ENCODE data around the gene PSPN.

The PSPN gene

GRCh38 chr19:6414793-6415590 is 39.3 kb upstream of the PSPN start:
- no peak for DNase-seq
- intact Hi-C loops (cut with DNase I; ENCODE audit: low total_unique reads), result no loop called here
- H3K36me3 ChIP-seq, result peaks cover 55 to 68% (median 62%) of the 10 kb centered on the region in 3 donors

DNA sequence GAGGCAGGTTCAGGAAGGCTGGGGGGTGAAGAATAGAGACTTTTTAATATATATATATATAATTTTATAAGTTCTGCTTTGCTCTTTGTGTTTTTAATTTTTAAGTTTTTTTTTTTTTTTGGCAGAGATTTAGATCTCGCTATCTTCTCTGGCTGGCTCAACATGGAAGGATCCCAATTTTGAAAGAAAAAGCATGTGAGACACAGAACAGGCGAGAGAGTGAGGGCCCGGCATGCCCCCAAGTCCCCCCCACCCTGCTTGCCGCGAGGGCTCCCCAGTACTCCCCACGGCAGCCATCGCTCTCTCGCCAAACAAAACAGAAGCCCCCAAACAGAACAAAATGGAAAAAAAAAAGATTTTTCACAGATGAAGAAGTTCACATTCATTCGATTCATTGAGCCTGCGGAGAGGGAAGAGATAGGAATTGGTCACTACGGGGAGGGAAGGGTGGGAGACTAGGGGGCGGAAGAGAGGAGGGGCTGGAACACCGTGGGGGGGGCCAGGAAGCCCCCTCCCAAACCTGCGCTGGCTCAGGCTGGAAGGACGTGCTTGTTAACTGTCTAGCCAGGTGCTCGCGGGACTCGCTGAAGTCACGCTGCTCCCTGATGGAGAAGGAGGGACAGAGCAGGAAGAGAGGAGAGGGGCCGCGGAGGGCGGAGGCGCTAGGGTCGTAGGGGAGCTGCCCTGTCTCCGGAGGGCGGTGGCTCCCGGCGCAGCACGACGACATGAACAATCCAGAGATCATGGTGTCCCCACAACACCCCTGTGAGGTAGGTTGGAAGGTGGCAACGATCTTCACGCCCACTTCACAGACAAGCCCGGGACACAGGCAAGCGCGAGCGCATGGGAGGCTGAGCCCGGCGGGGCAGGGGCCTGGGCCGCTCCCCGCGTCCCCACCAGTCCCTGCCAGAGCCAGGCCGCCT is 38.2 kb upstream of the PSPN start:
- no peaks in the 10 kb centered on the region for H3K27me3 ChIP-seq
- H3K36me3 ChIP-seq, result peaks cover 49 to 58% (median 52%) of the 10 kb centered on the region in 3 donors
- TF ChIP-seq, protein P1, sequence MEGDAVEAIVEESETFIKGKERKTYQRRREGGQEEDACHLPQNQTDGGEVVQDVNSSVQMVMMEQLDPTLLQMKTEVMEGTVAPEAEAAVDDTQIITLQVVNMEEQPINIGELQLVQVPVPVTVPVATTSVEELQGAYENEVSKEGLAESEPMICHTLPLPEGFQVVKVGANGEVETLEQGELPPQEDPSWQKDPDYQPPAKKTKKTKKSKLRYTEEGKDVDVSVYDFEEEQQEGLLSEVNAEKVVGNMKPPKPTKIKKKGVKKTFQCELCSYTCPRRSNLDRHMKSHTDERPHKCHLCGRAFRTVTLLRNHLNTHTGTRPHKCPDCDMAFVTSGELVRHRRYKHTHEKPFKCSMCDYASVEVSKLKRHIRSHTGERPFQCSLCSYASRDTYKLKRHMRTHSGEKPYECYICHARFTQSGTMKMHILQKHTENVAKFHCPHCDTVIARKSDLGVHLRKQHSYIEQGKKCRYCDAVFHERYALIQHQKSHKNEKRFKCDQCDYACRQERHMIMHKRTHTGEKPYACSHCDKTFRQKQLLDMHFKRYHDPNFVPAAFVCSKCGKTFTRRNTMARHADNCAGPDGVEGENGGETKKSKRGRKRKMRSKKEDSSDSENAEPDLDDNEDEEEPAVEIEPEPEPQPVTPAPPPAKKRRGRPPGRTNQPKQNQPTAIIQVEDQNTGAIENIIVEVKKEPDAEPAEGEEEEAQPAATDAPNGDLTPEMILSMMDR (IDR thresholded peaks at IDR 0.05), result no peak
- intact Hi-C loops (cut with DNase I; ENCODE audit: low total_unique reads), result no loop called here
- H3K4me3 ChIP-seq, result no peak overlapping the region
- no peaks in the 10 kb centered on the region for H3K4me1 ChIP-seq
- H3K27ac ChIP-seq, result no peak overlapping the region
- no peak for DNase-seq
- no peaks in the 10 kb centered on the region for H3K9me3 ChIP-seq

More at GRCh38 chr19:6414793-6415590, 39.3 kb upstream of the PSPN start:
- H3K27ac ChIP-seq, result no peak overlapping the region
- H3K27me3 ChIP-seq, result no peaks in the 10 kb centered on the region
- H3K9me3 ChIP-seq, result no peaks in the 10 kb centered on the region
- H3K4me1 ChIP-seq, result no peaks in the 10 kb centered on the region
- TF ChIP-seq, protein P1 (IDR thresholded peaks at IDR 0.05), result no peak
- H3K4me3 ChIP-seq, result no peak overlapping the region

DNA sequence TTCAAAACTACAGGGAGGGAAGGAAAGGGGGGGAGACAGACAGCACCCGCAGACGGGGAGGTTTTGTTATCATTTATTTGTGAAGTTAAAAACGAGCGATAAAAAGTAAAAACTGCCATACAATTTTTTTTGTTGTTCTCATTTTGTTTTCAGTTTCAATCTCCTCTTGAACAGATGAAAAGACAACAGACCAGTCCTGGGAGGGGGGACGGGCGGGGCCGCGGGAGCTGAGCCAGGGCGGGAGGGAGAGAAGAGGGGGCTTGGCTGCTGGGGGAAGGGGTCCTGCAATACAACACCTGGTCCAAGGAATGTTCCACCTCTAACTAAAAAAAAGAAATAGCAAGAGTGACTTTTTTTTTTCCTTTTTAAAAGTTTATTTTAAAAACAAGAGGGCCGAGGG is 37.6 kb upstream of the PSPN start:
- Histone ChIP-seq H3K36me3 (peaks cover 44 to 51% (median 45%) of the 10 kb centered on the region in 3 donors), H3K4me3 (no peak overlapping the region), H3K4me1 (no peaks in the 10 kb centered on the region), H3K9me3 (no peaks in the 10 kb centered on the region), H3K27me3 (no peaks in the 10 kb centered on the region), H3K27ac (no peak overlapping the region)
- DNase-seq, result no peak
- intact Hi-C loops (cut with DNase I; ENCODE audit: low total_unique reads), result no loop called here
- TF ChIP-seq, protein P1 (IDR thresholded peaks at IDR 0.05), result no peak

DNA sequence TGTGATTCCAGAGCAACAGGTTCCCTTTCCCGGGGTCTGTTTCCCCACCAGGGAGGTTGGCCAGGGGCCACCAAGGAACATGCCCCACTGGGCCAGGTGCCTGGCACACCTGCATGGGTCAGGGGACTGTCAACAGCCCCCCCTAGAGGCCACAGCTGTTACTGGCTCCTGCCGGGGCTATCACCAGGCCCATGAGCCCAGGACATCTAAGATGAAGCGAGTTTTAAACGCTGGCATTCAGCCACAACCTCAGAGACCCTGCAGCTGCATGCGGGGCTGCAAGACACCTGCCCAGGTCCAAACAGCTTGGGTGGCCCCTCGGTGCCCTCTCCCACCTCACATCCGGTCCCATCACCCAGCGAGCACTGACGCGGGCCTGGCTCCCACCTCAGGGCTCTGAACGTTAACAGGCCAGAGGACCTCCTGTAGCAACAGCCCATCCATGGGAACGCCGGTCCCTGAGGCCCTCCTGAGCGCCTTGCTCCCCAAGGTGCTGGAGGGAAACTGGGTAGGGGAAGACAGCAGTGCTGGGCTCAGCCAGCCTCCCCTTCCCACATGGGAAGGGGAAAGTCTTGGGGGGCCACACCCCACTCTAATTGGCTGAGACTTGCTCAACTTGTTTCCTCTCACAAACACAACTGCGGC is 36.8 kb upstream of the PSPN start:
- no peak overlapping the region for H3K27ac ChIP-seq

GRCh38 chr19:6412061-6412446 is 36.3 kb upstream of the PSPN start:
- intact Hi-C loops (cut with DNase I; ENCODE audit: low total_unique reads), result no loop called here
- TF ChIP-seq, protein P1 (IDR thresholded peaks at IDR 0.05), result no peak
- H3K4me1 ChIP-seq, result no peaks in the 10 kb centered on the region
- no peaks in the 10 kb centered on the region for H3K9me3 ChIP-seq
- H3K36me3 ChIP-seq, result peaks cover 31 to 39% (median 33%) of the 10 kb centered on the region in 3 donors
- no peaks in the 10 kb centered on the region for H3K27me3 ChIP-seq
- no peak overlapping the region for H3K4me3 ChIP-seq
- no peak for DNase-seq
- H3K27ac ChIP-seq, result no peak overlapping the region

More for the DNA sequence above, 36.8 kb upstream of the PSPN start:
- no peaks in the 10 kb centered on the region for H3K4me1 ChIP-seq
- TF ChIP-seq, protein P1 (IDR thresholded peaks at IDR 0.05), result peak in 1 of 2 experiments; percentile 37
- no peak overlapping the region for H3K4me3 ChIP-seq
- no peak for DNase-seq
- no peaks in the 10 kb centered on the region for H3K27me3 ChIP-seq
- H3K36me3 ChIP-seq, result peaks cover 37 to 44% (median 38%) of the 10 kb centered on the region in 3 donors
- intact Hi-C loops (cut with DNase I; ENCODE audit: low total_unique reads), result no loop called here
- H3K9me3 ChIP-seq, result no peaks in the 10 kb centered on the region

Data from tibial artery (tissue), 4 donors.